Measurements from ENCODE around the gene ACTA2. TPM values are rescaled to one million over a fixed set of nuclear protein-coding genes. Genes with fewer than 3 reads are reported as not detected.

ACTA2 gene
- total RNA-seq, 4 donors from 2014 or later, result 64.6 to 1,343 (median 285) TPM

GRCh38 chr10:88991161-88991898 is 38.8 kb upstream of the ACTA2 start:
- H3K9me3 ChIP-seq, result no peaks in the 10 kb centered on the region
- no peaks in the 10 kb centered on the region for H3K27me3 ChIP-seq
- intact Hi-C loops (cut with DNase I), result no loop called here
- H3K4me1 ChIP-seq, result peaks cover 11 to 83% (median 16%) of the 10 kb centered on the region in 3 donors
- peak overlapping the region; percentile 92 to 98 (median 96) for H3K27ac ChIP-seq
- TF ChIP-seq POLR2A (IDR thresholded peaks at IDR 0.05), result peak in 3 of 4 donors; percentile 55 to 69 (median 64)
- peak in 1 of 6 experiments; percentile 7 for TF ChIP-seq CTCF (IDR thresholded peaks at IDR 0.05)
- no peak for DNase-seq
- peak overlapping the region; percentile 66 to 87 (median 76) for H3K4me3 ChIP-seq
- 0% methylated on average over 13 to 20 of the region's 38 CpGs for WGBS, 2 donors
- no peaks in the 10 kb centered on the region for H3K36me3 ChIP-seq

DNA sequence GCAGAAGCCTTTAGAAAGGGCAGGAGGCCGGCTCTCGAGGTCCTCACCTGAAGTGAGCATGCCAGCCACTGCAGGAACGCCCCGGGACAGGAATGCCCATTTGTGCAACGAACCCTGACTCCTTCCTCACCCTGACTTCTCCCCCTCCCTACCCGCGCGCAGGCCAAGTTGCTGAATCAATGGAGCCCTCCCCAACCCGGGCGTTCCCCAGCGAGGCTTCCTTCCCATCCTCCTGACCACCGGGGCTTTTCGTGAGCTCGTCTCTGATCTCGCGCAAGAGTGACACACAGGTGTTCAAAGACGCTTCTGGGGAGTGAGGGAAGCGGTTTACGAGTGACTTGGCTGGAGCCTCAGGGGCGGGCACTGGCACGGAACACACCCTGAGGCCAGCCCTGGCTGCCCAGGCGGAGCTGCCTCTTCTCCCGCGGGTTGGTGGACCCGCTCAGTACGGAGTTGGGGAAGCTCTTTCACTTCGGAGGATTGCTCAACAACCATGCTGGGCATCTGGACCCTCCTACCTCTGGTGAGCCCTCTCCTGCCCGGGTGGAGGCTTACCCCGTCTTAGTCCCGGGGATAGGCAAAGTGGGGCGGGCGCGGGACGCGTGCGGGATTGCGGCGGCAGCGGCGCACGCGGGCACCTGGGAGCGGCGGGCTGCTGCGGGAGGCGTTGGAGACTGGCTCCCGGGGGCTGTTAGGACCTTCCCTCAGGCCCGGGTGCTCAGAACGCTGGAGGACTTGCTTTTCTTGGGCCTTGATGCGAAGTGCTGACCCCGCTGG is 38.0 kb upstream of the ACTA2 start, which contains the start of gene FAS:
Gene FAS (plus strand): TSS at position 415 of the 777 bp plus-strand sequence. CDS start 79 bp downstream, at position 494.
- TF ChIP-seq CTCF (IDR thresholded peaks at IDR 0.05) (peak in 1 of 6 experiments; percentile 4), POLR2A (IDR thresholded peaks at IDR 0.05) (peak in 2 of 4 donors; percentile 40 to 74)
- Histone ChIP-seq H3K4me1 (peaks cover 11 to 81% (median 15%) of the 10 kb centered on the region in 3 donors), H3K36me3 (no peaks in the 10 kb centered on the region), H3K27me3 (no peaks in the 10 kb centered on the region), H3K4me3 (peak within 1 kb of the TSS; percentile 66 to 87 (median 76)), H3K27ac (peak within 1 kb of the TSS; percentile 92 to 98 (median 96)), H3K9me3 (no peaks in the 10 kb centered on the region)
- 0 to 4% methylated on average over 11 to 12 of the region's 51 CpGs for WGBS, 2 donors
- intact Hi-C loops (cut with DNase I), result no loop called here
- DNase-seq, result peak; percentile 38

GRCh38 chr10:88989824-88990383 is 37.3 kb upstream of the ACTA2 start:
- H3K9me3 ChIP-seq, result no peaks in the 10 kb centered on the region
- H3K27me3 ChIP-seq, result no peaks in the 10 kb centered on the region
- peak overlapping the region; percentile 66 to 87 (median 76) for H3K4me3 ChIP-seq
- 2 to 11% methylated on average over 8 of the region's 8 CpGs for WGBS, 2 donors
- intact Hi-C loops (cut with DNase I), result loop anchor here (5.0 kb wide), 1 partner anchor 53 kb away; no protein-coding TSS in a partner anchor
- H3K4me1 ChIP-seq, result peaks cover 9 to 78% (median 11%) of the 10 kb centered on the region in 3 donors
- TF ChIP-seq CTCF (IDR thresholded peaks at IDR 0.05) (no peak), POLR2A (IDR thresholded peaks at IDR 0.05) (no peak)
- DNase-seq, result no peak
- no peaks in the 10 kb centered on the region for H3K36me3 ChIP-seq
- H3K27ac ChIP-seq, result peak overlapping the region; percentile 92 to 98 (median 96)

DNA sequence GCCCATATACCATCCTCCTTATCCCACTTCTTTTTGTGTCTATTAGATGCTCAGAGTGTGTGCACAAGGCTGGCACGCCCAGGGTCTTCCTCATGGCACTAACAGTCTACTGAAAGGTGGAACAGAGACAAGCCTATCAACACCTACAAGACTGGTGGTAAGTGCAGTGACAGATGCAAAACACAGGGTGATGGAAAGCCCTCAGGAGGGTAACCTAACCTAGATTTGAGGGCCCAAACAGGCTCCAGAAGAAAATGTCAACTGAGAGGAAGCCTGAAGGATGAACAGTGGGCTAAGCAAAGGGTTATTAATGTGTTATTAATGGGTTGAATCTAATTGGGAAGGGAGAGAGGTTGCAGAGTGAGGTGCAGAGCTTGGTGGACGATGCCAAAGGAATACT is 36.9 kb upstream of the ACTA2 start:
- no peak for TF ChIP-seq CTCF (IDR thresholded peaks at IDR 0.05)
- no peak for DNase-seq
- H3K36me3 ChIP-seq, result no peaks in the 10 kb centered on the region
- H3K9me3 ChIP-seq, result no peaks in the 10 kb centered on the region
- H3K4me3 ChIP-seq, result peak overlapping the region in 3 of 4 donors; percentile 72 to 87 (median 81)
- H3K4me1 ChIP-seq, result peaks cover 9 to 74% (median 11%) of the 10 kb centered on the region in 3 donors
- intact Hi-C loops (cut with DNase I), result loop anchor here (5.0 kb wide), 1 partner anchor 52 kb away; no protein-coding TSS in a partner anchor
- H3K27me3 ChIP-seq, result no peaks in the 10 kb centered on the region
- peak overlapping the region; percentile 92 to 98 (median 96) for H3K27ac ChIP-seq
- WGBS, 2 donors, result 55 to 65% methylated on average over 2 of the region's 2 CpGs
